ENCODE results near the gene RPL39. TPM values are rescaled to one million over a fixed set of nuclear protein-coding genes. Genes with fewer than 3 reads are reported as not detected.

Gene RPL39
- total RNA-seq, 1 donor from 2014 or later, result 1,616 TPM

- Mint-ChIP-seq H3K36me3 (ENCODE audit: unreplicated experiment) (peaks cover 2% of the 10 kb centered on the region), H3K27me3 (ENCODE audit: unreplicated experiment) (no peaks in the 10 kb centered on the region), H3K9me3 (ENCODE audit: unreplicated experiment) (peaks cover 11% of the 10 kb centered on the region), H3K4me3 (ENCODE audit: unreplicated experiment) (no peak overlapping the region), H3K27ac (ENCODE audit: unreplicated experiment) (no peak overlapping the region), H3K4me1 (ENCODE audit: unreplicated experiment) (no peaks in the 10 kb centered on the region)
- no peak for TF ChIP-seq CTCF (IDR thresholded peaks at IDR 0.05)
- DNase-seq (ENCODE audit: extremely low spot score, unreplicated experiment), result no peak
Observed at GRCh38 chrX:119801253-119802221, 10.1 kb upstream of the RPL39 start.

GRCh38 chrX:119790977-119791436 is 423 bp downstream of the RPL39 start:
- Mint-ChIP-seq H3K27me3 (ENCODE audit: unreplicated experiment) (no peaks in the 10 kb centered on the region), H3K27ac (ENCODE audit: unreplicated experiment) (peak overlapping the region; percentile 96), H3K36me3 (ENCODE audit: unreplicated experiment) (peaks cover 6% of the 10 kb centered on the region), H3K9me3 (ENCODE audit: unreplicated experiment) (no peaks in the 10 kb centered on the region), H3K4me3 (ENCODE audit: unreplicated experiment) (peak overlapping the region; percentile 89), H3K4me1 (ENCODE audit: unreplicated experiment) (peaks cover 31% of the 10 kb centered on the region)
- DNase-seq (ENCODE audit: extremely low spot score, unreplicated experiment), result no peak
- TF ChIP-seq CTCF (IDR thresholded peaks at IDR 0.05), result peak; percentile 17

- no peak for DNase-seq (ENCODE audit: extremely low spot score, unreplicated experiment)
- peaks cover 22% of the 10 kb centered on the region for H3K4me1 Mint-ChIP-seq (ENCODE audit: unreplicated experiment)
- no peak overlapping the region for H3K4me3 Mint-ChIP-seq (ENCODE audit: unreplicated experiment)
- peaks cover 10% of the 10 kb centered on the region for H3K36me3 Mint-ChIP-seq (ENCODE audit: unreplicated experiment)
- H3K9me3 Mint-ChIP-seq (ENCODE audit: unreplicated experiment), result no peaks in the 10 kb centered on the region
- no peak overlapping the region for H3K27ac Mint-ChIP-seq (ENCODE audit: unreplicated experiment)
- peak; percentile 49 for TF ChIP-seq CTCF (IDR thresholded peaks at IDR 0.05)
- no peaks in the 10 kb centered on the region for H3K27me3 Mint-ChIP-seq (ENCODE audit: unreplicated experiment)
Observed at GRCh38 chrX:119784747-119785446, 6.5 kb downstream of the RPL39 start.

- Mint-ChIP-seq H3K27ac (ENCODE audit: unreplicated experiment) (no peak overlapping the region), H3K4me3 (ENCODE audit: unreplicated experiment) (no peak overlapping the region), H3K27me3 (ENCODE audit: unreplicated experiment) (no peaks in the 10 kb centered on the region), H3K4me1 (ENCODE audit: unreplicated experiment) (peaks cover 8% of the 10 kb centered on the region), H3K9me3 (ENCODE audit: unreplicated experiment) (no peaks in the 10 kb centered on the region), H3K36me3 (ENCODE audit: unreplicated experiment) (peaks cover 4% of the 10 kb centered on the region)
- no peak for TF ChIP-seq CTCF (IDR thresholded peaks at IDR 0.05)
- DNase-seq (ENCODE audit: extremely low spot score, unreplicated experiment), result no peak
Observed at GRCh38 chrX:119783026-119783425, 8.4 kb downstream of the RPL39 start.

GRCh38 chrX:119778829-119779228 is 12.6 kb downstream of the RPL39 start:
- H3K4me1 Mint-ChIP-seq (ENCODE audit: unreplicated experiment), result no peaks in the 10 kb centered on the region
- no peaks in the 10 kb centered on the region for H3K27me3 Mint-ChIP-seq (ENCODE audit: unreplicated experiment)
- peaks cover 2% of the 10 kb centered on the region for H3K36me3 Mint-ChIP-seq (ENCODE audit: unreplicated experiment)

More at GRCh38 chrX:119778829-119779228, 12.6 kb downstream of the RPL39 start:
- no peak overlapping the region for H3K4me3 Mint-ChIP-seq (ENCODE audit: unreplicated experiment)
- no peaks in the 10 kb centered on the region for H3K9me3 Mint-ChIP-seq (ENCODE audit: unreplicated experiment)
- H3K27ac Mint-ChIP-seq (ENCODE audit: unreplicated experiment), result no peak overlapping the region
- no peak for TF ChIP-seq CTCF (IDR thresholded peaks at IDR 0.05)
- DNase-seq (ENCODE audit: extremely low spot score, unreplicated experiment), result no peak
